Progenitor cell of endocrine pancreas (in vitro differentiated cells): Measurements from ENCODE around the gene DCTN2. TPM values are rescaled to one million over a fixed set of nuclear protein-coding genes. Genes with fewer than 3 reads are reported as not detected.
"Not testable (repeated sequence)": the region's sequence is repeated elsewhere in the genome, so short reads cannot be mapped to it uniquely, and the experiment has no call there.

ENCODE experiments used
- DNase-seq: peaks from one replicate; pipeline ENCODE4 v3.0.0; 2021; ENCODE audit warnings: low spot score; ENCODE audit not compliant: unreplicated experiment
- H3K27ac Mint-ChIP-seq: 2 replicates; pipeline ENCODE4 v1.8.0; 2021; ENCODE audit warnings: mild to moderate bottlenecking, moderate library complexity, mixed read lengths
- H3K27me3 Mint-ChIP-seq: 2 replicates; pipeline ENCODE4 v1.8.0; 2021; ENCODE audit warnings: mixed read lengths
- H3K36me3 Mint-ChIP-seq: 2 replicates; pipeline ENCODE4 v1.8.0; 2022; ENCODE audit warnings: mixed read lengths; ENCODE audit not compliant: insufficient read depth
- H3K4me1 Mint-ChIP-seq: 2 replicates; pipeline ENCODE4 v1.8.0; 2021; ENCODE audit warnings: low read depth, mixed read lengths
- H3K4me3 Mint-ChIP-seq: 2 replicates; pipeline ENCODE4 v1.8.0; 2021; ENCODE audit warnings: low read depth, mild to moderate bottlenecking, moderate library complexity, mixed read lengths
- H3K9me3 Mint-ChIP-seq: 2 replicates; pipeline ENCODE4 v1.8.0; 2021; ENCODE audit warnings: low read depth, mixed read lengths
- CTCF ChIP-seq: fragments of 200-600 bp; sonication (generic); IDR thresholded peaks from one replicate; pipeline ENCODE4 v1.5.0; 2021; ENCODE audit warnings: antibody characterized with exemption, mild to moderate bottlenecking; ENCODE audit not compliant: unreplicated experiment
- total RNA-seq: library from RNA; stranded (reverse); gene quantifications from 2 replicates; pipeline ENCODE4 v1.2.1, GENCODE V29; 2021

DCTN2 gene
- total RNA-seq, 1 donor from 2014 or later, result 144 TPM

GRCh38 chr12:57515934-57516541 is 31.0 kb downstream of the DCTN2 start:
- Mint-ChIP-seq H3K4me3 (no peak overlapping the region), H3K27ac (peak overlapping the region; percentile 15), H3K27me3 (no peaks in the 10 kb centered on the region), H3K36me3 (peaks cover 32% of the 10 kb centered on the region), H3K9me3 (no peaks in the 10 kb centered on the region), H3K4me1 (peaks cover 15% of the 10 kb centered on the region)
- TF ChIP-seq CTCF, result no peak
- no peak for DNase-seq

GRCh38 chr12:57515408-57515933 is 31.5 kb downstream of the DCTN2 start:
- Mint-ChIP-seq H3K4me1 (peaks cover 15% of the 10 kb centered on the region), H3K36me3 (peaks cover 32% of the 10 kb centered on the region), H3K27ac (peak overlapping the region; percentile 78), H3K27me3 (no peaks in the 10 kb centered on the region), H3K9me3 (no peaks in the 10 kb centered on the region), H3K4me3 (no peak overlapping the region)
- TF ChIP-seq CTCF, result no peak
- no peak for DNase-seq

GRCh38 chr12:57514720-57515407 is 32.1 kb downstream of the DCTN2 start:
- no peak for TF ChIP-seq CTCF
- H3K27ac Mint-ChIP-seq, result peak overlapping the region; percentile 78
- DNase-seq, result no peak
- H3K27me3 Mint-ChIP-seq, result no peaks in the 10 kb centered on the region
- no peaks in the 10 kb centered on the region for H3K9me3 Mint-ChIP-seq
- H3K36me3 Mint-ChIP-seq, result peaks cover 32% of the 10 kb centered on the region
- H3K4me3 Mint-ChIP-seq, result no peak overlapping the region
- H3K4me1 Mint-ChIP-seq, result peaks cover 15% of the 10 kb centered on the region

- Mint-ChIP-seq H3K4me1 (peaks cover 13% of the 10 kb centered on the region), H3K36me3 (peaks cover 35% of the 10 kb centered on the region)
- not testable (repeated sequence) for H3K4me3 Mint-ChIP-seq, H3K9me3 Mint-ChIP-seq, DNase-seq, H3K27ac Mint-ChIP-seq, H3K27me3 Mint-ChIP-seq
Measured at GRCh38 chr12:57514246-57514645, 32.7 kb downstream of the DCTN2 start.

- H3K36me3 Mint-ChIP-seq, result peaks cover 38% of the 10 kb centered on the region
- not testable (repeated sequence) for H3K27me3 Mint-ChIP-seq, H3K27ac Mint-ChIP-seq, DNase-seq, H3K4me3 Mint-ChIP-seq, H3K9me3 Mint-ChIP-seq, H3K4me1 Mint-ChIP-seq
Measured at GRCh38 chr12:57513677-57514076, 33.3 kb downstream of the DCTN2 start.

GRCh38 chr12:57513266-57513665 is 33.7 kb downstream of the DCTN2 start:
- no peak for TF ChIP-seq CTCF
- H3K4me1 Mint-ChIP-seq, result peaks cover 5% of the 10 kb centered on the region
- peaks cover 2% of the 10 kb centered on the region for H3K9me3 Mint-ChIP-seq
- no peaks in the 10 kb centered on the region for H3K27me3 Mint-ChIP-seq
- peaks cover 37% of the 10 kb centered on the region for H3K36me3 Mint-ChIP-seq
- no peak overlapping the region for H3K27ac Mint-ChIP-seq
- H3K4me3 Mint-ChIP-seq, result no peak overlapping the region
- no peak for DNase-seq
